GM18870 (cell line): ENCODE results near the gene PAIP2.
"Not testable (repeated sequence)": the region's sequence is repeated elsewhere in the genome, so short reads cannot be mapped to it uniquely, and the experiment has no call there.

Experiments
- ATAC-seq: cut with Tn5 transposase; IDR thresholded peaks from one replicate; pipeline ENCODE4 v1.9.1; 2021; ENCODE audit warnings: moderate library complexity; ENCODE audit not compliant: unreplicated experiment

PAIP2 gene

DNA sequence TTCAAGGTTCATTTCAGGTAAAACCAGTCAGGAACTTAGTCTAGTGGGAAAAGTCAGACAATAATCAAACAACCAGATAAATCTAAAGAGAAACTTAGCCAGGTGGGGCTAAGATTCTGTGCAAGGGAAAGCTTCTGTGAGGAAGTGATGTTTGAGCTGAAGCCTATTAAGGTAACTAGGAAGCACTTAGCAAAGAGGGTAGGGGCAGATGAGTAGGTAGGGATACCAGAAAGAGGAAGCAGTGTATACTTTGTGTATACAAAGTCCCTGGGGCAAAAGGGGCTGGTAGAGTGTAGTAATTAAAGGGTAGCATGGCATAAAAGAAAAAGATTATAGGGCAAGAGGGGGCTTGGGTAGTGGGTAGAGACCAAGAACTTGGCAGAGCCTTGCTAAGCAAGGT lies 65.9 kb downstream of the PAIP2 start:
- no peak for ATAC-seq

- no peak for ATAC-seq
Observed at GRCh38 chr5:139408191-139408590, 66.5 kb downstream of the PAIP2 start.

- not testable (repeated sequence) for ATAC-seq
Observed at GRCh38 chr5:139409116-139409515, 67.5 kb downstream of the PAIP2 start.

DNA sequence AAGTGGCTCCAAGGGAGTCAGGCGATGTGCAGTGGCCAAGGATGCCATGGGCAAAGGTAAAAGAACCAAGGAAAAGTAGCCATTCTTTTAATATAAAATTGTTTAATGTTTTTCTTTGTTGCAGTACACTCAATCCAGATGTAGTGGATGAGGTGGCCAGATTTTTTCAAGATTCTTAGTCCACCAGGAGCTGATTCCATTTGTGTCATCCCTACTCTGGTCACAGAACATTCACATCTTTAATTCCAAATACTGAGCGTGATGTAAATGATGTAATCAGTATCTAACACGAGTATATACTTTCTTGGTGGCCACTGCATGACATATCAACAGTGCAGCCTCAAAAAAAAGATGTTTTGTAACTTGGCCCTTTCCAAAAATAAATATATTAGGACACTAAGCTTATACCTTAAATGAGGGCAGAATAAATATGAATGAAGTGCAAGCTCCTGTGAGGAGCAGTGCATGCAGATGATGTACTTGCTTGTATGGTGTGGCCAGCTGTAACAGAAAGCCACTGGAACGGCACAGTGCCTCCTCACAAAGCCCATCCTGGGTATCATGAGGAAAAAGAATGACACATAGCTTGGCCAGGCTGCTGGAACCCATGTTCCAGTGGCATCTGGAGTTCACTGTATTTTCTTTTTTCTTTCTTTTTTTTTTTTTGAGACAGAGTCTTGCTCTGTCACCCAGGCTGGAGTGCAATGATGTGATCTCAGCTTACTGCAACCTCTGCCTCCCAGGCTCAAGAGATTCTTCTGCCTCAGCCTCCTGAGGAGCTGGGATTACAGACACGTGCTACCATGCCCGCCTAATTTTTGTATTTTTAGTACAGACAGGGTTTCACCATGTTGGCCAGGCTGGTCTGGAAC lies 68.7 kb downstream of the PAIP2 start:
- ATAC-seq, result no peak

GRCh38 chr5:139410993-139411828 lies 69.6 kb downstream of the PAIP2 start:
- no peak for ATAC-seq

DNA sequence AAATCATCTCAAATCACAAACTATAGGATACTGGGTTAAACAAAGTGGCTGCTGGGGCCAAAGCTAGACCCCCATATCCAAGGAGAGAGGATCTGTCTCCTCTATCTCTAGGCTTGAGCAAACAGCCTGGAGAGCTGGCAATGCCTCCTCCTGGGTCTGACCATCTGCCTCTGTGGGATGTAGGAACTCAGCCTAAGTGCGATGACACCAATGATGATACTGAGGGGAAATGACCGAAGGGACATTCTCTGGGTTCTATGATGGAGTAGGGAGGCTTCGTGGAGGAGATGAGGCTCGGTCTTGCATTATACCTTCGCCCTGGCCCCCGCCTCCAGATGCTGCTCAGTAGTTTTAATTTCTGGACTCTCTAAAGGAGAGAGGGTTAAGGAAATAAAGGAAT lies 71.5 kb downstream of the PAIP2 start:
- ATAC-seq, result no peak

DNA sequence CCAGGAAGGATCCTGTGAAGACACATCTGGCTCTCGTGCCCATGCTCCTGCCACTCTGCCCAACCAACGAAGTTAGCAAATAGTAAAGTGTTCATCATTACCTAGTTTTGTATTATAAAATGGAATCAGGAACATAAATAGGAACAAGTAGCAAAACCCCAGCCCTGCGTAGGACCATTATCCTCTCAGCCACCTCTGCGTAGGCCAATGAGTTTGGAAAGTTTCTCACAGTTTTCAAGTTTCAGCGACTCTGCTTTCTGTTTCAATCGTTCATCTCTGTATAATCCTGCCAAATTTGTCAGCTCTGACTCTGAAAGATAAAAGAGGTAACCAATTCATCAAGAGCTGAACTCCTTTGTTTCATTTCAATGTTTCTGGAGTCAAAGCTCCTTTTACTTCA lies 72.3 kb downstream of the PAIP2 start:
- peak; percentile 56 for ATAC-seq

GRCh38 chr5:139414581-139415130 lies 73.0 kb downstream of the PAIP2 start:
- ATAC-seq, result no peak

DNA sequence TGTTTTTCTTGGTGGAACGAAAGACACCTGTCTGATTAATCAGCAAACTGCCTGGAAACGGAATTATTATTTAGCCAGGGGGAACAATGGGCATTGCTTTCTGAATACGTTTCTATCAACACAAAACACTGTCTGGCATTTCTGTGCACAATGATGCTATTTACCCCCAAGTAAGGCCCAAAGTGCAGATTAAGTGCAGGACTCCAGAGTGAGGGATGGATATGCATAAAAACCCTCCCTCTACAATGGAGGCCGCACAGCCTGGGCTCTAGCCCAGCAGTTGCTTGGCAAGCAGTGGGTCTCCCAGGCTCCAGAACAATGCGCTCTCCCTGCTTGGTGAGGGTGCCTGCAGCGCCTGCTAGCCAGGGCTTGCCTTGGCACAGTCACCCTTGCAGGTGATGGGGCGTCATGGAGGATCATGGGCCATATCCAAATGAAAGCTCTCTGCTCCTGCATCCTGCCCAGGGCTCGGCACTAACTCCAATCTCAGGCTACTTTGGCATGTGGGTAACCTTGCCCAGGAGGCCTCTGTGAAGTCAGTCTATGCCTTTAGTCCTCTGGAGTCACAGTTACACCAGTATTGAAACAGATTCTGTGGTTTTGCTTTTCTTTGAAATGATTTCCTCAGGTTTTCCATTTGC lies 73.7 kb downstream of the PAIP2 start:
- no peak for ATAC-seq

GRCh38 chr5:139415869-139416268 lies 74.2 kb downstream of the PAIP2 start:
- no peak for ATAC-seq

DNA sequence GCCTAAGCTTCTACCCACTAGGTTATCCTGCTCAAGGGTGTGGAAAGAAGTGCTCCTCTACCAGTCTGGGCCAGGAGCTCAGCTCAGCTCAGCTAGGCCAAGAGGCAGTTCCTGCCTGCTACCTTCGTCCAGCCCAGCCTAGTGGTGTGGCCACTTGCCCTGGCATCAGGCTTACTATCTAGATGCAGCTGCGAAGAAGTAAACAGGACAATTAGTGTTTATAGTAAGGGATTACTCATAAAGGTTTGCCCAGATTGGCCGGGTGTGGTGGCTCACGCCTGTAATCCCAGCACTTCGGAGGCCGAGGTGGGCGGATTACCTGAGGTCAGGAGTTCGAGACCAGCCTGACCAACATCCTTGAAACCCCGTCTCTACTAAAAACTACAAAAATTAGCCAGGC lies 75.0 kb downstream of the PAIP2 start:
- no peak for ATAC-seq

- ATAC-seq, result no peak
Observed at GRCh38 chr5:139417214-139417613, 75.6 kb downstream of the PAIP2 start.

DNA sequence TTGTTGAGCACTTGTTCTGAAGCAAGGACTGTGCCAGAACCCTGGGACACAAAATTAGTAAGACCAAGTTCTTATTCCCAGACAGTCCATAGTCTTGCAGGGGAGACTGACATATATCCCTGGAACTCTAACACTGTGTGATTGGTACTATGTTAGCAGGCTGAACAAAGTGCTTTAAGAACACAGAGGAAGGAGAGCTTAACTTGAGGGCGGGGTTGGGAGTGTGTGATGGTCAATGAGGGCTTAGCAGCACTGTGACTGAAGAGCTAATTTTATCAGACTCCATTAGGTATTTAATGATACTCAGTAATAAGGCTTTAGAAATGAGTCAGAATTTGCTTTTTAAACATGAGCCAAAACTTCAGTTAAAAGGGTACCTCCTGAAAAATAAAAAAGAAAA lies 77.1 kb downstream of the PAIP2 start:
- no peak for ATAC-seq
